Ramos (cell line): Measurements from ENCODE around the gene PAK6.

Experiments
- in situ Hi-C: fragments of 300-500 bp; cut with MboI; formaldehyde crosslinking; loops from one replicate; pipeline ENCODE4 v1.14.3; 2022; ENCODE audit warnings: low sequenced_read_pairs; ENCODE audit not compliant: unreplicated experiment

PAK6 gene

GRCh38 chr15:40238532-40239403 lies at the start of gene PAK6:
Gene PAK6 (plus strand): TSS chr15:40239063. CDS start chr15:40264786, 25,723 bp downstream.
- in situ Hi-C loops: no loop called here

DNA sequence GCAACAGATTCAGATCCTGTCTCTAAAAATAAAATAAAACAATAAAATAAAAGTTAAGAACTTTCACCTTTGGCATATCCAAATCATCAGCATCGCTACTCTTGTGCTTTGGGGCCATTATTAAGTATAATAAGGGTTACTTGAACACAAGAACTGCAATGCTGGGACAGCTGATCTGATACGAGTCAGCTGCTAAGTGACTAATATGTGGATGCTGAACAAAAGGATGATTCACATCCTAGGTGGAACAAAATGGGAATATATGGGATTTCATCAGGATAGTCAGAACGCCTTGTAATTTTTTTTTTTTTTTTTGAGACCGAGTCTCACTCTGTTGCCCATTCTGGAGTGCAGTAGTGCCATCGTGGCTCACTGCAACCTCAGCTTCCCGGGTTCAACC lies 48.3 kb upstream of the PAK6 start:
- in situ Hi-C loops: no loop called here

DNA sequence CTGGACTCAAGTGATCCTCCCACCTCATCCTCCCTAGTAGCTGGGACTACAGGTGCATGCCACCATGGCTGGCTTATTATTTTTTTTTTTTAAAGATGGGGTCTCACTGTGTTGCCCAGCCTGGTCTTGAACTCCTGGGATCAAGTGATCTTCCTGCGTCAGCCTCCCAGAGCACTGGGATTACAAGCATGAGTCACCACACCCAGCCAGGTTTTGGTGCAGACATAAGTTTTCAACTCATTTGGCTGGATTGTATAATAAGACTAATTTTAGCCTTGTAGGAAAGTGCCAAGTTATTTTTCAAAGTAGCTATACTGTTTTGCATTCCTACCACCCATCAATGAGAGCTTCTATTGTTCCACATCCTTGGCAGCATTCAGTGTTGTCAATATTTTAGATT lies 45.9 kb upstream of the PAK6 start:
- in situ Hi-C loops: no loop called here

- in situ Hi-C loops: no loop called here
Measured at GRCh38 chr15:40197434-40197833, 41.4 kb upstream of the PAK6 start.

GRCh38 chr15:40198355-40199085 lies 40.3 kb upstream of the PAK6 start:
- in situ Hi-C loops: no loop called here

GRCh38 chr15:40204100-40204499 lies 34.8 kb upstream of the PAK6 start:
- in situ Hi-C loops: no loop called here

GRCh38 chr15:40217166-40217824 lies 21.6 kb upstream of the PAK6 start:
- in situ Hi-C loops: no loop called here

- in situ Hi-C loops: no loop called here
Measured at GRCh38 chr15:40219801-40220200, 19.1 kb upstream of the PAK6 start.

DNA sequence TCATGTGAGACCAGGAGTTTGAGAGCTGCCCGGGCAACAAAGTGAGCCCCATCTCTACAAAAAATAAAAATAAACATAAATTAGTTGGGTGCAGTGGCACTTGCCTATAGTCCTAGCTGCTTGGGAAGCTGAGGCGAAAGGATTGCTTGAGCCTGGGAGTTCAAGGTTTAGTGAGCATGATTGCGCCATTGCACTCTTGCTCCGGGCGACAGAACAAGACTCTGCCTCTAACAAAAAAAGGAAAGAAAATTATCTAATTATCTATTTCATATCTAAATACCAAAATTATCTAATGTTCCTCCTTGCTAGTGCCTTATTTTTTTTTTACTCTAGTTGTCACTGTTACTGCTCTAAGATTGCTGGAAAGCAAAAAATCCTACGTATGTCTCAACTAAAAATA lies 16.7 kb upstream of the PAK6 start:
- in situ Hi-C loops: no loop called here

DNA sequence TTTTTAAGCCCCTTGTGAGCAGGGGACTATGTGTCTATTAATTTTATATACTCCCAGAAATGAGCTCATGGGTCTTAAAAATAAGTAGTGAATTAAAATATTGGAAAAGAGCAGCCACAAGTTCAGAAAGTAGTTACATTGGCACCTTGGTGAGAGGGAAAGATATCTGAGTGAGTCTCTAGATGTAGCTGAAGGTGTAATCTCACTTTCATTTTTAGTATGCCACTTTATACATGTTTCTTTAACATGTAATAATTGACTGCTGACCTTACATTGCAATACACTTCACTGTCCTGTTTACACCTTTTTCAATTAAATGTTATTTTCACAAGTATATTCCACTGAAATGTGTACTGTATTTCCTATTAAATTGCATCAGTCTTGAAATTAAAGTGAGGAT lies 12.1 kb upstream of the PAK6 start:
- in situ Hi-C loops: no loop called here

- in situ Hi-C loops: no loop called here
Measured at GRCh38 chr15:40229316-40229715, 9.5 kb upstream of the PAK6 start.

DNA sequence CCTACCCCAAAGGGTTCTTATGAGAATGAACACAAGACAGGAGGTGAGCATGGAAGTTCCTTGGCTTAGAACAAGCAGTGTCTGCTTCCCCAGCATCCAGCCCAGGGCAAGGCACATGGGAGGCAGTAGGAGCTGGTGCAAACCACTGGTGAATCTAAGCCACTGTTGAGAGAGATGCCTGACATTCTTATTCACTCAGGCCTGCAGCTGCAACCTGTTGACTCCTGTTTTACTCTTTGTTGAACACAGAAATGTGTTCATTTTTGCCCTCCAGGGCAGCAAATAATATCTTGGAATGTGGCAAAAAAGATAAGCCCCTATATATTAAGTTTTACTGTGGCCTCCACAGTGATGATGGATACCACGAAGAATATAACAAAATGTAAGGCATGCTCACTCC lies 8.9 kb upstream of the PAK6 start:
- in situ Hi-C loops: no loop called here

- in situ Hi-C loops: no loop called here
Measured at GRCh38 chr15:40232625-40233070, 6.2 kb upstream of the PAK6 start.

DNA sequence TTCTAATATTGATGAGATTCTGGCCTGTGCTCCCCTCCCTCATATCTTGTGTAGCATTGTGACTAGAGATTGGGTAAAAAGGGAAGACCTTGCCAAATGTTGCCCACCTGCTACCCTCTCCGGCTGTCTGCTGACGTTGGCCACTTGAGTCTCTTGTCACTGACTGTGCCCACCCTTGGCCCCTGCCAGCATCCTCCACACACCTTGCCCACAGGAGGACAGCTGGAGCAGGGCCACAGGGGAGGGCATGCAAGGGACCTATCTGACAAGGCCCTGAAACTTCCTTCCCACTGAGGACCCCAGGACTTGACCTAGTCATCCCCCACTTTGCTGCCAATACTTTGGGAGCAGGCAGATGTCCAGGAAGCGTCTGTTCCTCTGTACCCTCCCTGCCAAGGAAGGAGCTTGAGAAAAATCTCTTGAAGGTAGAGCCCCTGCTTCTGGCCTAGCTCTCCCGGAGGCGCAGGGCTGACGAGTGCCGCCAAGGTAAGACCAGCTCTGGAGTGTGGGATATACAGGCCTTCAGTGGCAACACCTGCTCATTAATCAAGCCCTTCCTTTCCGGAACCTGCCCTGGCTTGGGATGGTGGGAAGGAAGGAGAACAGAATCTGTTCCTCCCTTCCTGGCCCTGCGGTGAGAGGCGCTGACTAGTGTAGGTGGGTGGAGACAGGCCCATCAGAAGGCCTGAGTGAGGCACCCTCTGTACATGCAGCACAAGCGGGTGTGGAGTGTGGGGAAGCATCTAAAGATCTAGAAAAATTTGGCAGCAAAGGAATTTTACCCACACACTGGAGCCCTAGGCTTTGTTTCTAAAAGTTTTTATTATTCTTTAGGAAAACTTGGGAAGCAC lies 4.9 kb upstream of the PAK6 start:
- in situ Hi-C loops: no loop called here

DNA sequence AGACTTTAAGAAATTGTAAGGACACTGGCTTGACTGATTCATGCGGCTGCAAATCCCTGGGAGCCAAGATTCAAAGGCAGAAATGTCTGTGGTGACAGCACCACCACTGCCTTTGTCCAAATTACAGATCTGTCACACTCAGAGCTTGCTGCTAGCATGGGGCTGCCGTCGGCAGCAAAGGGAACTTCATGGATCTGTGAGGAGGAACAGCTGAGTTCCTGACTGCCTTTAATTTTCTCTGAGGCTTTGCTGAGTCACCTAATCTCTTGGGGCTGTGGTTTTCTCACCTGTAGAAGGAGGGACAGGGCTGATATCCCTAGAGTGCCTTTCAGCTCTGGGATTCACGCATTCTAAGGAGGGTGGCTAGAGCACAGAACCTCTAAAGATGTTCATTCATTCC lies 4.1 kb upstream of the PAK6 start:
- in situ Hi-C loops: no loop called here

DNA sequence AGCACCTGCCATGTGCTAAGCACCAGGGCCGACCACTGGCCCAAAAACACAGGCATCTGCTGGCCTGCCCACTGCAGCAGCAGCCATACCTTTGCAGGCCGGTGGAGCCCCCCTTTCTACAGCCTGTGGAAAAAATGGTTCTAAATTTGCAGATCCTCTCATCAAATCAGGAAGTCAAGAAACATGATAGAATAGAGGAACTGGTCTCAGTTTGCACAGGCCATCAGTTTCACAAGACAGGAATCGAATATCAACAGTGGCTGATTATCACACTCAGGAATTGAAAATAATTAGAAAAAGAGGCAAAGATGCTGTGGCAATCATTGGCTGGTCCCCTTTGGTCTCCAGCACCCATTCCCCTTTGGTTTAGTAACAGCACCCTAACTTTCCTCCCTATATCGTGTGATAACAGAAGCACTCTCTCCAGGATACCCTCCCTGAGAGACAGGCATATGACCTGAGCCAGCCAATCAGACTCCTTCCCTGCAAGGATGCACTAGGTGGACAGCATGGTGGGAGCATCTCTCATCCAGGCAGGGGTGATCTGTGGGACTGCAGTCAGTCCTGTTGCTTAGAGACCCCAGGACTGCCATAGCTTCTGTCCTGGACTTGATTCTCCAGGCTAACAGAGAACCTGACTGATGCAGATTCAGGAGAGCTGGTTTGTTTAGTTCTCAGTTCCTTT lies 3.5 kb upstream of the PAK6 start:
- in situ Hi-C loops: no loop called here

DNA sequence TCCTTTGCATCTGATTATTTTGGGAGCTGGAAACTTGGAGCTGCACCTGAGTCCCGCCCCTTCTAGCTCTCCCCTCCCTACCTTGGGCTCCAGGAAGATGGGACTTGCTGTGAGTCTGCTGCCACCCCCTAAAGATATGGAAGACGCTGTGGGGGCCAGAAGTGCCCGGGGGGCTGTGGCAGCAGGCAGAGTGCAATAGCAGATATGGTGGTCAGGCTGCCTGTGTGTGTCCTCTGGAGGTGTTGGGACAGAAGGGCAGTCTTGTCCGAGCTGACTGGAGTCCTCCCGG lies 485 bp downstream of the PAK6 start:
- in situ Hi-C loops: no loop called here

- in situ Hi-C loops: no loop called here
Measured at GRCh38 chr15:40239693-40240618, 1.1 kb downstream of the PAK6 start.
